ENCODE data around the gene PITX2.

GRCh38 chr4:110654254-110654635, 31.4 kb upstream of the PITX2 start:
- TF ChIP-seq, protein P1, sequence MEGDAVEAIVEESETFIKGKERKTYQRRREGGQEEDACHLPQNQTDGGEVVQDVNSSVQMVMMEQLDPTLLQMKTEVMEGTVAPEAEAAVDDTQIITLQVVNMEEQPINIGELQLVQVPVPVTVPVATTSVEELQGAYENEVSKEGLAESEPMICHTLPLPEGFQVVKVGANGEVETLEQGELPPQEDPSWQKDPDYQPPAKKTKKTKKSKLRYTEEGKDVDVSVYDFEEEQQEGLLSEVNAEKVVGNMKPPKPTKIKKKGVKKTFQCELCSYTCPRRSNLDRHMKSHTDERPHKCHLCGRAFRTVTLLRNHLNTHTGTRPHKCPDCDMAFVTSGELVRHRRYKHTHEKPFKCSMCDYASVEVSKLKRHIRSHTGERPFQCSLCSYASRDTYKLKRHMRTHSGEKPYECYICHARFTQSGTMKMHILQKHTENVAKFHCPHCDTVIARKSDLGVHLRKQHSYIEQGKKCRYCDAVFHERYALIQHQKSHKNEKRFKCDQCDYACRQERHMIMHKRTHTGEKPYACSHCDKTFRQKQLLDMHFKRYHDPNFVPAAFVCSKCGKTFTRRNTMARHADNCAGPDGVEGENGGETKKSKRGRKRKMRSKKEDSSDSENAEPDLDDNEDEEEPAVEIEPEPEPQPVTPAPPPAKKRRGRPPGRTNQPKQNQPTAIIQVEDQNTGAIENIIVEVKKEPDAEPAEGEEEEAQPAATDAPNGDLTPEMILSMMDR (IDR thresholded peaks at IDR 0.05): no peak
- TF ChIP-seq EZH2phosphoT487 (IDR thresholded peaks at IDR 0.05): no peak

All from neural progenitor cell (in vitro differentiated cells).